ENCODE measurements around the gene GLO1. TPM values are rescaled to one million over a fixed set of nuclear protein-coding genes. Genes with fewer than 3 reads are reported as not detected.

GLO1 gene
- total and polyA plus RNA-seq, 4 donors, result 50.5 to 108 (median 72.5) TPM

DNA sequence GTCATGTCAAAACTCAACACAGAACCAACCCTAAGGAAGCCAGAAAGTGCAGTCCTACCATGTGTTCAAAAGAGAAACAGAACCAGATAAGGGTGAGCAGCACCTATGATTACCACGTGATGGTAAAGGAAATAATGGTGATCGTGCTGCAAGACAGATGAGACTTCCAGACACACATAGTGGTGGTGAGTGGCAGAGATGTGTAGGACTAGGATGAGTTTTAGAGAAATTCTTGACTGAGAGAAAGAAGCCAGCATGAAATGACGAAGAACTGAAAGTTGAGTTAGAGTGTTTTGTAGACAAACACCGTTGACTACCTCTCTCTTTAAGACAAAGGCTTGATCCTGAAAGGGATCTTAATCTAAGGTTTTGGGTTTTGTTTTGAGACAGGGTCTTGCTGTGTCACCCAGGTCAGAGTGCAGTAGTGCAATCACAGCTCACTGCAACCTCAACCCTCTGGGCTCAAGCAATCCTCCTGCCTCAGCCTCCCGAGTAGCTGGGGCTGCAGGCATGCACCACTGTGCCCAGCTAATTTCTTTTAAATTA, 52.7 kb downstream of the GLO1 start (continued):
- TF ChIP-seq, protein P1, sequence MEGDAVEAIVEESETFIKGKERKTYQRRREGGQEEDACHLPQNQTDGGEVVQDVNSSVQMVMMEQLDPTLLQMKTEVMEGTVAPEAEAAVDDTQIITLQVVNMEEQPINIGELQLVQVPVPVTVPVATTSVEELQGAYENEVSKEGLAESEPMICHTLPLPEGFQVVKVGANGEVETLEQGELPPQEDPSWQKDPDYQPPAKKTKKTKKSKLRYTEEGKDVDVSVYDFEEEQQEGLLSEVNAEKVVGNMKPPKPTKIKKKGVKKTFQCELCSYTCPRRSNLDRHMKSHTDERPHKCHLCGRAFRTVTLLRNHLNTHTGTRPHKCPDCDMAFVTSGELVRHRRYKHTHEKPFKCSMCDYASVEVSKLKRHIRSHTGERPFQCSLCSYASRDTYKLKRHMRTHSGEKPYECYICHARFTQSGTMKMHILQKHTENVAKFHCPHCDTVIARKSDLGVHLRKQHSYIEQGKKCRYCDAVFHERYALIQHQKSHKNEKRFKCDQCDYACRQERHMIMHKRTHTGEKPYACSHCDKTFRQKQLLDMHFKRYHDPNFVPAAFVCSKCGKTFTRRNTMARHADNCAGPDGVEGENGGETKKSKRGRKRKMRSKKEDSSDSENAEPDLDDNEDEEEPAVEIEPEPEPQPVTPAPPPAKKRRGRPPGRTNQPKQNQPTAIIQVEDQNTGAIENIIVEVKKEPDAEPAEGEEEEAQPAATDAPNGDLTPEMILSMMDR (IDR thresholded peaks at IDR 0.05; ENCODE audit: low read depth, low read length, missing input control), result no peak

DNA sequence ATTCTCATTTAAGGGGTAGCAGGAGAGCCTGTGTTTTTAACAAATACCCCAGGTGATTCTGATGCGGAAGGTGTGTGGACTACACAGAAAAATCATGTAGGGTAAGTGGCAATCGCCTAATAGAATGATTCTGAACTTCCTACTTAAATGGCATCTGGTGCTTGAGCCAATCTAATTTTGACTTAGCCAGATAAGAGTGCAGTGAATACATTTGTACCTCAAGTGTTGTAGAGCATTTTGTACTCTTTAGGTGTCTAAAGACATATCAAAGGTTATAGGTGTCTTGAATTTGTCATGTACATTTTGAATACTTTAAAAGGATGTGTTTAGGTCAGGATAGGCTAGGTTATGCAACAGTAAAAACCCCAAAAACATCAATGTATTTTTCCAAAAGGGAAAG, 53.2 kb downstream of the GLO1 start:
- H3K27ac ChIP-seq (ENCODE audit: low read depth in 1 of 2, low read length in 2 of 2), result no peak overlapping the region
- H3K9me3 ChIP-seq (ENCODE audit: control insufficient read depth in 4 of 4, low read length in 3 of 4), result no peaks in the 10 kb centered on the region
- no peaks in the 10 kb centered on the region for H3K36me3 ChIP-seq (ENCODE audit: control insufficient read depth in 4 of 4, insufficient read depth in 3 of 4, low read depth in 1 of 4, low read length in 3 of 4)
- no peak for TF ChIP-seq EGR1 (IDR thresholded peaks at IDR 0.05; ENCODE audit: low read depth in 2 of 2)
- TF ChIP-seq RXRA (IDR thresholded peaks at IDR 0.05), result no peak
- no peak for TF ChIP-seq HNF4A (conservative IDR thresholded peaks at IDR 0.05)
- no peak overlapping the region for H3K4me3 ChIP-seq (ENCODE audit: low read depth in 1 of 3, low read length in 3 of 3)
- no peak for DNase-seq (ENCODE audit: low spot score)
- WGBS, result over 99% methylated on average over 2 of the region's 2 CpGs
- H3K27me3 ChIP-seq (ENCODE audit: control insufficient read depth in 4 of 4, insufficient read depth in 4 of 4, low read length in 3 of 4), result no peaks in the 10 kb centered on the region
- peaks cover 0 to 5% (median 2%) of the 10 kb centered on the region in 4 donors for H3K4me1 ChIP-seq (ENCODE audit: control insufficient read depth in 4 of 4, insufficient read depth in 4 of 4, low read length in 3 of 4)
- H3K9ac ChIP-seq (ENCODE audit: low read depth in 1 of 2, low read length in 2 of 2), result no peak overlapping the region

DNA sequence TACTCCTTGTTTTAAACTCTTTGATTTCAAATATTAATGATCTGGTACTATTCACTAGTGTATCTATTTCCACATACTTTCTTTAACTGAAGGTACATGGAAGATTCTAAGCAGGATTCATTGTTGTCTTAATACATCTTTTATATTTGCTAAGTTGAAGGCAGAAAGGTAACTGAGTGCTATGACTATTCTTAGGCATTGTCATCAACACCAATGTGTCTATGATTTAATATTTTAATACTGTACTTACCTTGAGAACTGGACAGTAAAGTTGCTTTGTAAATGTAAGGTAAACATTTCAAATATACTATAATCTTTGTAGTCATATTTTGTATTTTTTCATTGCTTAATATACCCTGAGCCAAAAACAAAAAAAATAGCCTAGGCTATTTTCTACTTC, 54.3 kb downstream of the GLO1 start:
- H3K27me3 ChIP-seq (ENCODE audit: control insufficient read depth in 4 of 4, insufficient read depth in 4 of 4, low read length in 3 of 4), result no peaks in the 10 kb centered on the region
- no peak overlapping the region for H3K27ac ChIP-seq (ENCODE audit: low read depth in 1 of 2, low read length in 2 of 2)
- no peak overlapping the region for H3K9ac ChIP-seq (ENCODE audit: low read depth in 1 of 2, low read length in 2 of 2)
- H3K36me3 ChIP-seq (ENCODE audit: control insufficient read depth in 4 of 4, insufficient read depth in 3 of 4, low read depth in 1 of 4, low read length in 3 of 4), result no peaks in the 10 kb centered on the region
- no peak overlapping the region for H3K4me3 ChIP-seq (ENCODE audit: low read depth in 1 of 3, low read length in 3 of 3)
- no peaks in the 10 kb centered on the region for H3K9me3 ChIP-seq (ENCODE audit: control insufficient read depth in 4 of 4, low read length in 3 of 4)
- peaks cover 0 to 10% (median 3%) of the 10 kb centered on the region in 4 donors for H3K4me1 ChIP-seq (ENCODE audit: control insufficient read depth in 4 of 4, insufficient read depth in 4 of 4, low read length in 3 of 4)
- TF ChIP-seq GABPA (IDR thresholded peaks at IDR 0.05 in 1 of 2, conservative IDR thresholded peaks at IDR 0.05 in 1 of 2), result no peak
- TF ChIP-seq HNF4G (IDR thresholded peaks at IDR 0.05), result no peak
- TF ChIP-seq FOXA2 (IDR thresholded peaks at IDR 0.05), result no peak
- TF ChIP-seq JUND (IDR thresholded peaks at IDR 0.05), result no peak
- TF ChIP-seq, protein P1 (IDR thresholded peaks at IDR 0.05; ENCODE audit: low read depth, low read length, missing input control), result no peak
- no peak for TF ChIP-seq RAD21 (IDR thresholded peaks at IDR 0.05)
- TF ChIP-seq, protein P2, sequence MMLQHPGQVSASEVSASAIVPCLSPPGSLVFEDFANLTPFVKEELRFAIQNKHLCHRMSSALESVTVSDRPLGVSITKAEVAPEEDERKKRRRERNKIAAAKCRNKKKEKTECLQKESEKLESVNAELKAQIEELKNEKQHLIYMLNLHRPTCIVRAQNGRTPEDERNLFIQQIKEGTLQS (IDR thresholded peaks at IDR 0.05), result no peak
- TF ChIP-seq RXRA (IDR thresholded peaks at IDR 0.05), result no peak
- no peak for DNase-seq (ENCODE audit: low spot score)
